H1 (cell line): Measurements from ENCODE around the gene PITPNM1. TPM values are rescaled to one million over a fixed set of nuclear protein-coding genes. Genes with fewer than 3 reads are reported as not detected.

Experiments used
- CEBPB ChIP-seq: IDR thresholded peaks from 2 replicates; pipeline ENCODE4 v1.6.1; 2012; ENCODE audit warnings: low read depth, low read length
- EGR1 ChIP-seq: IDR thresholded peaks from 2 replicates; pipeline ENCODE4 v1.6.1; 2011; ENCODE audit warnings: low read depth, low read length, borderline replicate concordance
- EP300 ChIP-seq, 2 experiments: IDR thresholded peaks; 1 replicate in 1 of 2; 2 replicates in 1 of 2; pipeline ENCODE4 v1.6.1; 2011 to 2012; ENCODE audit warnings: low read depth in 2 of 2, low read length in 2 of 2, mild to moderate bottlenecking in 2 of 2, borderline replicate concordance in 1 of 2, inconsistent platforms in 1 of 2, moderate library complexity in 1 of 2
- GABPA ChIP-seq: IDR thresholded peaks from 2 replicates; pipeline ENCODE4 v1.6.1; 2011; ENCODE audit warnings: mild to moderate bottlenecking, low read length, moderate library complexity, borderline replicate concordance; ENCODE audit not compliant: insufficient read depth
- GTF2F1 ChIP-seq: IDR thresholded peaks from 2 replicates; pipeline ENCODE4 v1.6.1; 2012; ENCODE audit warnings: low read depth, low read length, improper control_type of control experiment, borderline replicate concordance
- SAP30 ChIP-seq: fragments of 300-600 bp; sonication (generic); IDR thresholded peaks from 2 replicates; pipeline ENCODE4 v1.7.1; 2012; ENCODE audit warnings: low read length, moderate library complexity, mild to moderate bottlenecking, inconsistent platforms; ENCODE audit not compliant: insufficient read depth, insufficient replicate concordance
- SP4 ChIP-seq: IDR thresholded peaks from 2 replicates; pipeline ENCODE4 v1.6.1; 2012; ENCODE audit warnings: low read length, inconsistent platforms
- SUZ12 ChIP-seq: fragments of 200-600 bp; sonication (generic); IDR thresholded peaks from 2 replicates; pipeline ENCODE4 v1.6.1; 2012; ENCODE audit warnings: mild to moderate bottlenecking, inconsistent platforms, low read length, moderate library complexity, mixed read lengths
- USF2 ChIP-seq: IDR thresholded peaks from 2 replicates; pipeline ENCODE4 v1.6.1; 2011; ENCODE audit warnings: low read length, improper control_type of control experiment
- polyA plus RNA-seq, 7 experiments: library from polyadenylated mRNA; depleted of rRNA in 3 of 7; stranded (reverse) in 5 of 7; unstranded in 2 of 7; fragments of >200 nt in 5 of 7; fragments of 200-250 nt in 2 of 7; gene quantifications; 1 replicate in 5 of 7; 2 replicates in 1 of 7; 4 replicates in 1 of 7; pipeline versions ENCODE4 v1.2.1 to v1.2.3, GENCODE V29; 2011 to 2013; ENCODE audit warnings: missing spikeins in 2 of 7, mixed read lengths in 2 of 7
- total RNA-seq: library from RNA; stranded (reverse); fragmentation: NEBNext Ultra II Directional; extraction: Animal tissue kit (Norgen Biotek cat#: 25700); gene quantifications from 2 replicates; pipeline ENCODE4 v1.2.1, GENCODE V29; 2021

Gene PITPNM1
- total and polyA plus RNA-seq, 2 of the 8 experiments (the other 6 are each of a cell fraction or from before 2014, with no cell fraction given) = 27.2 to 52.7 TPM

DNA sequence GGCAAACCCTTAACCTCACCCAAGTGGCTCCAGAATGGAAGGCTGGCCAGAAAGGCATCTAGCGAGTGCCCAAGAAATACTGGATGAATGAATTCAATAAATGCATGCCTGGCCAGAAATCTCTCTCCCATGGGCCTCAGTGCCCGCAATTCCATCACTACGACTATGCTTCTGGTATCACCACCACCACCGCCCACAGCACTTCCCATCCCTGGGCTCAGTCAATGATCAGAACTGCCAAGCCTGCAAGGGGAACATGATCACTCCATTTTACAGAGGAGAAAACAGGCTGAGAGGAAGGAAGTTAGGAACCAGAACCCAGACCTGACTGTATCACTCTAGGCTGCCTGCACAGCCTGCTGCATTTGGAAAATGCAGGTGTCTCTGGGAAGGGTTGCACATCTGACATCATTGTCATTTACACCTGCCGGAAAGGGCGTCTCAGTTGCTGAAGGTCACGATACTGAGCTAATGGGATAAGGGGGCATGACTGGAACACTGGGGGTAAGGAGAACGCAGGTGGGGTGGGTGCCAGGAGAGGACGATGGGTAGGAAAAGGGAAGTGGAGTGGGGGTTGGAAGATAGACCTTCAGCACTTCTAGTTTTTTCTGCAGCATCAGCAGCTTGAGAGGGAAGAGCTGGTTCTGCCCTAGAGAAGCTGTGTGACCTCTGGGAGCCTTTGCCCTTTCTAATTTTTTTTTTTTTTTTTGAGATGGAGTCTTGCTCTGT is 55.9 kb downstream of the PITPNM1 start (continued):
- no peak for TF ChIP-seq USF2
- TF ChIP-seq SAP30 = no peak
- TF ChIP-seq EP300 (IDR thresholded peaks at IDR 0.05; ENCODE audit: borderline replicate concordance in 1 of 2, low read depth in 2 of 2, low read length in 2 of 2) = no peak
- no peak for TF ChIP-seq GTF2F1
- TF ChIP-seq GABPA = no peak
- TF ChIP-seq SP4 = no peak
- no peak for TF ChIP-seq SUZ12
- TF ChIP-seq EGR1 = no peak
- no peak for TF ChIP-seq CEBPB
